DOHH2 (cell line): ENCODE data around the gene CAND2.

Source experiments
- EZH2phosphoT487 ChIP-seq: fragments of 200-600 bp; sonication (generic); IDR thresholded peaks from 2 replicates; pipeline ENCODE4 v1.6.1; 2017; ENCODE audit warnings: borderline replicate concordance, mild to moderate bottlenecking, antibody characterized with exemption, low read length, moderate library complexity, mixed read lengths
- TF ChIP-seq, protein P1 (sequence below): fragments of 200-600 bp; sonication (generic); IDR thresholded peaks from one replicate; pipeline ENCODE4 v1.5.1; 2014; ENCODE audit warnings: antibody characterized with exemption, mild to moderate bottlenecking, low read depth, low read length; ENCODE audit not compliant: poor library complexity, severe bottlenecking

DNA sequence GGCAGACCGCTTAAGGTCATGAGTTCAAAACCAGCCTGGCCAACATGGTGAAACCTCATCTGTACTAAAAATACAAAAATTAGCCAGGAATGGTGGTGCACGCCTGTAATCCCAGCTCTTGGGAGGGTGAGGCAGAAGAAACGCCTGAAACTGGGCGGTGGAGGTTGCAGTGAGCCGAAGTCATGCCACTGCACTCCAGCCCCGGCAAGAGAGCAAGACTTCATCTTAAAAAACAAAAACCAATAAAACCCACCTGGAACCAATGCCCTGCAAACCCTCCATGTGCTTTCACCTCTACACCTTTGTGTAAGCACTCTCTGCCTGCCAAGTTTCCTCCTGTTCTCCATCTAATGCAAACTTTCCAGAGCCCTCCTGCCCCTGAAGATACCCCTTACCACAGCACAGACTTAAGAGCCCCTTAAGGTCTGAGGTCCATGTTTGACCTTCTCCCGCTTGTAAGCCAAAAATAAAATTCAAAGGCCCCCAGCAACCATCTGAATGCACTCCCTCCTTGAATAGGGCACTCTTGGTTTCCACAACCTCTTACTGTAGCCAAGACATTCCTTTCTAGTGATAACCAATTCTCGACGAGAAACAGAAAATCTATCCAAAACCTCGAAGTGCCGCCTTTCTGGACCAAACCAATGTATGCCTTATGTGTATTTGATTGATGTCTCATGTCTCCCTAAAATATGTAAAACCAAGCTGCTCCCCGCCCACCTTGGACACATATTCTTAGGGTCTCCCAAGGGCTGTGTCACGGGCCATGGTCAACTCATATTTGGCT lies 41.9 kb downstream of the CAND2 start:
- TF ChIP-seq, protein P1, sequence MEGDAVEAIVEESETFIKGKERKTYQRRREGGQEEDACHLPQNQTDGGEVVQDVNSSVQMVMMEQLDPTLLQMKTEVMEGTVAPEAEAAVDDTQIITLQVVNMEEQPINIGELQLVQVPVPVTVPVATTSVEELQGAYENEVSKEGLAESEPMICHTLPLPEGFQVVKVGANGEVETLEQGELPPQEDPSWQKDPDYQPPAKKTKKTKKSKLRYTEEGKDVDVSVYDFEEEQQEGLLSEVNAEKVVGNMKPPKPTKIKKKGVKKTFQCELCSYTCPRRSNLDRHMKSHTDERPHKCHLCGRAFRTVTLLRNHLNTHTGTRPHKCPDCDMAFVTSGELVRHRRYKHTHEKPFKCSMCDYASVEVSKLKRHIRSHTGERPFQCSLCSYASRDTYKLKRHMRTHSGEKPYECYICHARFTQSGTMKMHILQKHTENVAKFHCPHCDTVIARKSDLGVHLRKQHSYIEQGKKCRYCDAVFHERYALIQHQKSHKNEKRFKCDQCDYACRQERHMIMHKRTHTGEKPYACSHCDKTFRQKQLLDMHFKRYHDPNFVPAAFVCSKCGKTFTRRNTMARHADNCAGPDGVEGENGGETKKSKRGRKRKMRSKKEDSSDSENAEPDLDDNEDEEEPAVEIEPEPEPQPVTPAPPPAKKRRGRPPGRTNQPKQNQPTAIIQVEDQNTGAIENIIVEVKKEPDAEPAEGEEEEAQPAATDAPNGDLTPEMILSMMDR = no peak
- TF ChIP-seq EZH2phosphoT487 = no peak
